IMR-90 (cell line): ENCODE data around the gene CKS1B. TPM values are rescaled to one million over a fixed set of nuclear protein-coding genes. Genes with fewer than 3 reads are reported as not detected.
A peak's percentile ranks its signal among the peaks of the same experiment; 100 is the strongest.

Experiments used
- ATAC-seq: fragments of 200-7000 bp; cut with Tn5 transposase; 2 replicates; pipeline ENCODE4 v1.9.1; 2020; ENCODE audit warnings: low read depth, mild to moderate bottlenecking, moderate library complexity
- BruUV-seq: library from RNA; stranded (reverse); fragments of 400-500 nt; replicated peaks from 2 replicates; lab custom pipeline; 2021; lab: Mats Ljungman, UMichigan
- CTCF ChIA-PET: fragments of 300-600 bp; formaldehyde crosslinking; extraction: SDS; loops from one replicate; lab custom pipeline; 2021; ENCODE audit warnings: antibody characterized with exemption; lab: Yijun Ruan, JAX
- POLR2A ChIA-PET: fragments of 300-600 bp; sonication (Branson Sonifier 250); formaldehyde crosslinking; loops from one replicate; lab custom pipeline; 2022; ENCODE audit warnings: antibody characterized with exemption; ENCODE audit not compliant: unreplicated experiment; lab: Charles Lee
- DNase-seq: peaks from one replicate; pipeline ENCODE4 v3.0.0; 2013
- H2AFZ ChIP-seq: replicated peaks from 2 replicates; pipeline ENCODE3; 2013; ENCODE audit warnings: low read length, mild to moderate bottlenecking; ENCODE audit not compliant: poor library complexity
- H2AK5ac ChIP-seq: 2 replicates; pipeline ENCODE4 v1.6.1; 2013; ENCODE audit warnings: low read depth, low read length, inconsistent platforms
- H2AK9ac ChIP-seq: replicated peaks from 2 replicates; pipeline ENCODE3; 2013; ENCODE audit warnings: mild to moderate bottlenecking, low read depth, low read length, moderate library complexity; ENCODE audit not compliant: poor library complexity
- H2BK120ac ChIP-seq: 2 replicates; pipeline ENCODE4 v1.6.1; 2013; ENCODE audit warnings: low read depth, low read length, inconsistent platforms
- H2BK15ac ChIP-seq: 3 replicates; pipeline ENCODE4 v1.6.1; 2013; ENCODE audit warnings: low read depth, low read length, inconsistent platforms
- H2BK20ac ChIP-seq: 2 replicates; pipeline ENCODE4 v1.6.1; 2013; ENCODE audit warnings: low read depth, mild to moderate bottlenecking, inconsistent platforms, low read length, moderate library complexity
- H2BK5ac ChIP-seq: 2 replicates; pipeline ENCODE4 v1.6.1; 2013; ENCODE audit warnings: mild to moderate bottlenecking, low read depth, low read length, inconsistent platforms; ENCODE audit not compliant: poor library complexity, severe bottlenecking
- H3K14ac ChIP-seq: replicated peaks from 2 replicates; pipeline ENCODE4 v1.6.1; 2013; ENCODE audit warnings: low read depth, low read length, inconsistent platforms
- H3K18ac ChIP-seq: 2 replicates; pipeline ENCODE4 v1.6.1; 2013; ENCODE audit warnings: low read depth, low read length, control low read depth
- H3K23ac ChIP-seq: 2 replicates; pipeline ENCODE4 v1.6.1; 2013; ENCODE audit warnings: low read depth, low read length, inconsistent platforms
- H3K27ac ChIP-seq: 2 replicates; pipeline ENCODE4 v1.5.1; 2013; ENCODE audit warnings: mild to moderate bottlenecking, control low read depth, low read length; ENCODE audit not compliant: insufficient read depth
- H3K27me3 ChIP-seq: 2 replicates; pipeline ENCODE4 v1.6.1; 2013; ENCODE audit warnings: low read length; ENCODE audit not compliant: control insufficient read depth, insufficient read depth
- H3K36me3 ChIP-seq: 2 replicates; pipeline ENCODE4 v1.6.1; 2013; ENCODE audit warnings: low read length, mixed read lengths; ENCODE audit not compliant: control insufficient read depth, insufficient read depth
- H3K4ac ChIP-seq: 2 replicates; pipeline ENCODE4 v1.6.1; 2013; ENCODE audit warnings: low read depth, low read length, inconsistent platforms
- H3K4me1 ChIP-seq: 2 replicates; pipeline ENCODE4 v1.6.1; 2013; ENCODE audit warnings: low read length, mixed read lengths; ENCODE audit not compliant: control insufficient read depth, insufficient read depth
- H3K4me2 ChIP-seq: 2 replicates; pipeline ENCODE4 v1.6.1; 2013; ENCODE audit warnings: low read depth, mild to moderate bottlenecking, control low read depth, low read length, moderate library complexity
- H3K4me3 ChIP-seq: 2 replicates; pipeline ENCODE4 v1.5.1; 2013; ENCODE audit warnings: low read depth, mild to moderate bottlenecking, control low read depth, low read length, moderate library complexity; ENCODE audit not compliant: insufficient read depth
- H3K56ac ChIP-seq: 2 replicates; pipeline ENCODE4 v1.6.1; 2013; ENCODE audit warnings: low read length, inconsistent platforms; ENCODE audit not compliant: insufficient read depth; ENCODE audit errors: extremely low read depth
- H3K79me1 ChIP-seq, 2 experiments: 2 replicates each; pipeline ENCODE4 v1.6.1; 2013; ENCODE audit warnings: low read length in 2 of 2, inconsistent platforms in 1 of 2, low read depth in 1 of 2
- H3K9ac ChIP-seq: 2 replicates; pipeline ENCODE4 v1.6.1; 2013; ENCODE audit warnings: low read depth, low read length, control low read depth
- H3K9me1 ChIP-seq: 2 replicates; pipeline ENCODE4 v1.6.1; 2013; ENCODE audit warnings: low read length, inconsistent platforms; ENCODE audit not compliant: insufficient read depth
- H3K9me3 ChIP-seq: 2 replicates; pipeline ENCODE4 v1.6.1; 2013; ENCODE audit warnings: low read length; ENCODE audit not compliant: control insufficient read depth, insufficient read depth
- H4K20me1 ChIP-seq: 2 replicates; pipeline ENCODE4 v1.6.1; 2013; ENCODE audit warnings: low read length, inconsistent platforms; ENCODE audit not compliant: insufficient read depth
- H4K5ac ChIP-seq: 2 replicates; pipeline ENCODE4 v1.6.1; 2013; ENCODE audit warnings: mild to moderate bottlenecking, low read depth, low read length, control low read depth
- H4K8ac ChIP-seq, 2 experiments: 2 replicates each; pipeline ENCODE4 v1.6.1; 2013; ENCODE audit warnings: low read depth in 2 of 2, low read length in 2 of 2, control low read depth in 1 of 2, inconsistent platforms in 1 of 2
- H4K91ac ChIP-seq: 2 replicates; pipeline ENCODE4 v1.6.1; 2013; ENCODE audit warnings: low read depth, low read length, inconsistent platforms; ENCODE audit not compliant: insufficient read depth
- BHLHE40 ChIP-seq: fragments of 150-350 bp; IDR thresholded peaks from 2 replicates; pipeline ENCODE4 v1.6.1; 2016; ENCODE audit warnings: mild to moderate bottlenecking, low read depth, low read length
- WGBS, 2 experiments: methylation state at CpG; one replicate each; pipeline versions ENCODE4 v1.1.5 to v1.1.7; 2013; ENCODE audit warnings: missing lambda C conversion rate in 2 of 2; ENCODE audit not compliant: insufficient read length in 1 of 2; ENCODE audit errors: extremely low coverage in 2 of 2; 5-methylcytosine and 5-hydroxymethylcytosine counted together
- dilution Hi-C: fragments of 300-500 bp; cut with HindIII; formaldehyde crosslinking; loops from one replicate; pipeline ENCODE4 v1.14.3; 2018; ENCODE audit warnings: low sequenced_read_pairs; ENCODE audit not compliant: unreplicated experiment
- in situ Hi-C: fragments of 300-500 bp; cut with MboI; formaldehyde crosslinking; loops from 3 replicates; pipeline ENCODE4 v1.14.3; 2019; ENCODE audit warnings: low sequenced_read_pairs, inconsistent platforms, mixed read lengths
- intact Hi-C: fragments of 100-400 bp; cut with micrococcal nuclease; formaldehyde crosslinking; loops from 2 replicates; pipeline ENCODE4 v1.10.0; 2022
- polyA plus RNA-seq, 3 experiments: library from polyadenylated mRNA; depleted of rRNA; stranded (reverse); fragments of >200 nt; gene quantifications; 2 replicates each; pipeline ENCODE4 v1.2.3, GENCODE V29; 2012; ENCODE audit warnings: low replicate concordance in 1 of 3
- total RNA-seq: library from RNA; depleted of rRNA; stranded (reverse); fragments of >200 nt; gene quantifications from 2 replicates; pipeline ENCODE4 v1.2.3, GENCODE V29; 2012

Gene CKS1B
- total and polyA plus RNA-seq, 2 of the 4 experiments (the other 2 are of a cell fraction), result 140 to 195 TPM

- no CpG with 5 or more reads among the region's 6 CpGs for WGBS, 2 experiments
- ATAC-seq, result no peak
Observed at GRCh38 chr1:155011437-155012025, 37.0 kb downstream of the CKS1B start.

More at GRCh38 chr1:155011437-155012025, 37.0 kb downstream of the CKS1B start:
- peaks cover 22% of the 10 kb centered on the region for H3K36me3 ChIP-seq
- H4K20me1 ChIP-seq, result peaks cover 19% of the 10 kb centered on the region
- H4K91ac ChIP-seq, result no peak overlapping the region
- H3K79me1 ChIP-seq, result peaks cover 0 to 33% of the 10 kb centered on the region in 2 experiments; a peak in 2 of 4 replicates
- BruUV-seq, result no TSS peak
- H2BK20ac ChIP-seq, result no peak overlapping the region
- H3K4me2 ChIP-seq, result no peak overlapping the region
- in situ Hi-C loops (no loop called here), dilution Hi-C loops (no loop called here), intact Hi-C loops (no loop called here)
- no peak overlapping the region for H3K18ac ChIP-seq
- no peak overlapping the region for H4K8ac ChIP-seq
- H3K4me3 ChIP-seq, result no peak overlapping the region
- H3K4me1 ChIP-seq, result peaks cover 3% of the 10 kb centered on the region; the same call in 1 of the 2 replicates
- H2AK5ac ChIP-seq, result peak overlapping the region; percentile 46; the same call in 1 of the 2 replicates
- H2BK120ac ChIP-seq, result no peak overlapping the region
- H2AK9ac ChIP-seq, result no peak overlapping the region
- H3K9me1 ChIP-seq, result no peaks in the 10 kb centered on the region; the same call in 1 of the 2 replicates
- no peak for TF ChIP-seq BHLHE40
- H3K9me3 ChIP-seq, result no peaks in the 10 kb centered on the region
- no peak overlapping the region for H2BK15ac ChIP-seq
- H3K27me3 ChIP-seq, result no peaks in the 10 kb centered on the region
- no peak for DNase-seq
- H4K5ac ChIP-seq, result no peak overlapping the region
- CTCF ChIA-PET, result no interaction called here
- POLR2A ChIA-PET, result no interaction called here
- no peak overlapping the region for H3K23ac ChIP-seq
- no peak overlapping the region for H3K9ac ChIP-seq
- no peak overlapping the region for H2BK5ac ChIP-seq
- H2AFZ ChIP-seq, result no peak overlapping the region
- no peak overlapping the region for H3K56ac ChIP-seq
- H3K27ac ChIP-seq, result no peak overlapping the region
- no peak overlapping the region for H3K4ac ChIP-seq
- no peak overlapping the region for H3K14ac ChIP-seq
